Amniotic stem cell (primary cell): ENCODE measurements around the gene ST8SIA6.
"Not testable (repeated sequence)": the region's sequence is repeated elsewhere in the genome, so short reads cannot be mapped to it uniquely, and the experiment has no call there.

Source experiments
- DNase-seq: peaks from one replicate; lab custom pipeline; 2025; lab: John Stamatoyannopoulos, UW

ST8SIA6 gene

GRCh38 chr10:17454161-17455014 is at the start of gene ST8SIA6:
TSS of gene ST8SIA6 (minus strand) at chr10:17454595. CDS start at chr10:17454255, 340 bp downstream.
- DNase-seq: peak; percentile 11

- no peak for DNase-seq
Observed at GRCh38 chr10:17503795-17504194, 49.4 kb upstream of the ST8SIA6 start.

- no peak for DNase-seq
Observed at GRCh38 chr10:17502814-17503213, 48.4 kb upstream of the ST8SIA6 start.

GRCh38 chr10:17499014-17499413 is 44.6 kb upstream of the ST8SIA6 start:
- DNase-seq: not testable (repeated sequence)

DNA sequence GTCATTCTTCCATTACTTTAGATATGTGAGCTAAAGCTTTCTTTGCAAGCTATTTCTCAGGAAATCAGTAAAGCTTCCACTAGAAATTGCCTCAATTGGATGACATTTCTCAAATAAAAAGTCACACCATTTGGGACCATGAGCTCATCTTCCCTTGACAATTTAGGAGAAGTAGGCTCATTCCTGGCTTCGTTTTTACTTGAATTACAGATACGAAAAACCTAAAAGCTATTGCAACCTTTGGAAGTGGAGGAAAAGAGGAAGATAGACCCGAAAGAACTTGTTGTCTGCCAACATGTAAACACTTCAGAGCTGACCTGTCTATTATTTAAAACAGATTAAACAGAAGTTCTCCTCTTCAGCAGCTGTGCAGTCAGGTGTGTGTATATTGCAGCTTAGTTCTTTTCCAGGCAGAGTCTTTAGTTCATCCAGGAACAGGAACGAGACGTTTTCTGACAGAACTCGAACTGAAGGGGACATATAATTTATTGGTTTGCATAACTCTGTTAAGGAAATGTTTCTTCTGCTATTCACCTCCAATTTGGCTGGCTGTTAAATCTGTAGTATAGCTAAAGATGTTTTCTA is 43.1 kb upstream of the ST8SIA6 start:
- DNase-seq: no peak

- no peak for DNase-seq
Observed at GRCh38 chr10:17494626-17495260, 40.3 kb upstream of the ST8SIA6 start.

DNA sequence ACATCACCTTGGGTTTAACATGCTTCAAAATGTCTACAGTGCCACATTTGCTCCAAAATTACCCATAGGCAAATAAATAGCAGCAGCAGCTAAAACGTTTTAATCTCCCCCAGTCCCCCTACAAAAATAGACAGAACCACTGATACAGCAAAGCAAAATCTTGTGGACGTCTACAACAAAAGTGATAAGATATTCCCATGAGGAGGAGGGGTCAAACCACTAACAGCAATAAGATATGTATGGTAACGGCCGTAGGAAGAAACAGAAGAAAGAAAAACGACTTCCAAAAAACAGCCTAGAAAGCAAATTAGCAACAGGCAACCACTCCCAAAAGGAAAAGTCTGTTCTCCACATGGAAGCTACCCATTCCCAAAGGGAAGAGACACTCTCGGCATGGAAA is 34.5 kb upstream of the ST8SIA6 start:
- DNase-seq: no peak

- no peak for DNase-seq
Observed at GRCh38 chr10:17483079-17483478, 28.7 kb upstream of the ST8SIA6 start.

DNA sequence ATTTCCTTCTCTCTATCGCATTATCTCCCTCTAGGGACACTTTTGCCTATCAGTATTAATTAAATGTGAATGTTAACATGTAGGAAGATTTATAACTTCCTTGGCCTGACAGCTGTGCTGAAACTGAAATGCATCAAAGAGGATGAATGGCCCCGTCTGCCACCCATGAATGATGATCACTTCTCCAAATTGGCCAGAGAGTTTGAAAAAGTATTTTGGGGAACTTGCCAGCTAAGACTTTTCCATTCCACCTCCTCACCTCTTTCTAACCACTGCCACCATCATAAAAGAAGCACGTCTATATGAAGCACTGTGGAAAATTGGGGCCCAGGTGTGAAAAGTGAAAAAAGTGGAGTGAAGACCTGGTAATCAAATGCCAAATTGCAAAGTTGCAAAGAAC is 25.4 kb upstream of the ST8SIA6 start:
- no peak for DNase-seq

DNA sequence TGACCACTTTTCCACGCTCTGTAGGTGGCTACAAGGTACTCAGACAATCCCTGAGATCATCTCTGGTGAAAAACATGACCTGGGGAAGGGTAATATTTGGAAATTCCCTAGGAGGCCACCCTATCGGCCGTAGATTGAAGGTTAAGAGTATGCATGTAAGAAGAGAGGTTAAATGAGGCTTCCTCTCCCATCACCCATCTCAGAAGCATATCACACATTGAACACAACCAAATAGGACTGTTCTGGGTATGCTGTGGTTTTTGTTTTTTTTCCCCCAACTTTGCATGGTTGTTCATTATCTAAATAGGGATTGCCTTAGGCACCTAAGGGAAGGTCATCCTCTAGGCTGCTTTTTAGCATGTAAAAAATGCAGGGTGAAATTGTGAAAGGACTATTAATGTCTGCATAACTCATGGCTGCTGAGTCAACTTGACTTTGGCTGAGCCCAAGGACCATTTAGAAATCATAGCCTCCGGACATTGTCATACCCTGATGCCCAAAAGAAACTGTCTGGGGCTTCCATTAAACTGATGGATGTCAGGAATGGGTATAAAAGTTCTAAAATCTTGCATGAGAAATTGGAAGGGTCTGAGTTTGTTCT is 24.7 kb upstream of the ST8SIA6 start:
- no peak for DNase-seq

GRCh38 chr10:17476073-17476472 is 21.7 kb upstream of the ST8SIA6 start:
- no peak for DNase-seq

DNA sequence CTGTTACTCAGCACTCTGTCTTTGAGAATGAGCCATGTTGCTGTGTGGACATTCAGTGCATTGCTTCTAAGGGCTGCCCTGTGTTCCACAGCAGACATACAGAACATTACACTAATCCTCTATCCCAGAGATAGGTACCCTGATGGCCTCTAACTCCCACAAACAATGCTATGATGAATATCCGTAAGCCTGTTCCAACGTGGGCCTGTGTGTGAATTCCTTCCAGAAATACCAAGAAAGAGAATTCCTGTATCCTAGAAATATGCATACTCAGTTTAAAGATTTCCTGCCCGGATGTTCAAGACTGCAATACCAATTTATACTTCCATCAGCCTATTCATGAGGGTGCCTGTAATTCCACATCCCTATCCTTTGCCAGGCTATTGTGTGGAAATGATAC is 21.3 kb upstream of the ST8SIA6 start:
- no peak for DNase-seq

DNA sequence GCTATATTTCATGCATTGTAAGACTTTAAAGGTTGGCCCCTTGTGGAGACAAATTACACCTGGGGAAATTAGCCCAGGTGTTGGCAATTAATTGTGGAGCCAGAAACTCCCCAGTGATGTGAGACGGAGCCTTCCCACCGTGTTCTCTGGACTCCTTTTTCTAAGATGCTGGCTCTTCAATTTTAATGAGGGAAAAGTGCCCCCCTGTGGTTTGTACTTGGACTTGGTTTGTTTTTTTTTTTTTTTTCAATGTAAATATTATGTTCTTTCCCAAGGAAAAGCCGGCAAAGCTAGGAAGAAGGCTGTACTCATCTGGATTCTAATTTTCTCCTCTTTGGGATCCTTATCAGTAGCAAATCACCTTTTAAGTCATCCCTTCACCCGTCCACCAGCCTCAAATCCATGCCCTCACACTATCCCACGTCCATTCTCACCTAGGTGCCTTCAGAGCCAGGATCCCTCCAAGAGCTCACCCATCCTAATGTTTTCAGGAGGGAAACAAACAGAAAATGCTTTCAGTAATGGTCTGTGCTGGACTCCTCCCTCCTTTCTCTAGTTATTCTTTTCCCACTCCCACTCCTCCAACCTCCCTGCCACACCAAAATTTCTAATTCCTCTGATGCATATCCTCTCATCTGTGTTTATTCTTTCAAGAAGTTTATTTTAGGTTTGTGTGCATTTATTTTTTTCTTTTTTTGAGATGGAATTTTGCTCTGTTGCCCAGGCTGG is 20.4 kb upstream of the ST8SIA6 start:
- DNase-seq: peak; percentile 9

GRCh38 chr10:17473228-17473950 is 19.0 kb upstream of the ST8SIA6 start:
- no peak for DNase-seq

DNA sequence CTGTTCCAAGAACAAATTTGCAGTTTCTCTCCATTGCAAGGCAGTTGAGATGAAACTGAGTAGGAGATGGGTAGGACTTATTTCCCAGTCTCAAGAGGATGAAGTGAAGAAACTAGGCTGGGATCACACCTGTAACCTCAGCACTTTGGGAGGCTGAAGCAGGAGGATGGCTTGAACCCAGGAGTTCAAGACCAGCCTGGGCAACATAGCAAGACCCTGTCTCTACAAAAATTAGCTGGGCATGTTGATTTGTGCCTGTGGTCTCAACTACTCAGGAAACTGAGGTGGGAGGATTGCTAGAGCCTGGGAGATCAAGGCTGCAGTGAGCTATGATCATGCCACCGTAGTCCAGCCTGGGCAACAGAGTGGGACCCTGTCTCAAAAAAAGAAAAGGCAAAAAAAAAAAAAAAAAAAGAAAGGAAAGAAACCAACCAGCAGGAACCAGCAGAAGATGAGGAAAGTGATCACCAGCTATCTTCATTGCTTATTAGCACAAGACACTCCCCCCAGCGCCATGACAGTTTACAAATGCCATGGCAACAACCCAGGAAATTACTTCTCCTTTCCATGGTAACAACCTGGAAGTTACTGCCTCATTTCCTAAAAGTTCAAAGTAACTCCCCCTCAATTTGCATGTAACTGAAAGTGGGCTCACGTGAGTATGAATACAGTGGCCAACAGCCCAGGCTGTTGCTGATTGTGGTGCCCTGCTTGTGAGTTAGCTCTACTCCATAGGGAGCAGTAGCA is 18.3 kb upstream of the ST8SIA6 start:
- no peak for DNase-seq

DNA sequence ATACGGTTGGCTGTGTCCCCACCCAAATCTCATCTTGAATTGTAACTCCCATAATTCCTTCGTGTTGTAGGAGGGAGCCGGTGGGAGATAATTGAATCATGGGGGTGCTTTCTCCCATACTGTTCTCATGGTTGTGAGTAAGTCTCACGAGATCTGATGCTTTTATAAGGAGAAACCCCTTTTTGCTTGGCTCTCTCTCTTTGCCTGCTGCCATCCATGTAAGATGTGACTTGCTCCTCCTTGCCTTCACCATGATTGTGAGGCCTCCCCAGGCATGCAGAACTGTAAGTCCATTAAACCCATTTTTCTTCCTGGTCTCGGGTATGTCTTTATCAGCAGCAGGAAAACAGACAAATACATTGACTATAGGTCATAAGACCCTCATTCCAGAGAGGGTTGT is 15.9 kb upstream of the ST8SIA6 start:
- DNase-seq: no peak

- no peak for DNase-seq
Observed at GRCh38 chr10:17465328-17466125, 11.1 kb upstream of the ST8SIA6 start.

GRCh38 chr10:17464545-17464944 is 10.2 kb upstream of the ST8SIA6 start:
- no peak for DNase-seq

DNA sequence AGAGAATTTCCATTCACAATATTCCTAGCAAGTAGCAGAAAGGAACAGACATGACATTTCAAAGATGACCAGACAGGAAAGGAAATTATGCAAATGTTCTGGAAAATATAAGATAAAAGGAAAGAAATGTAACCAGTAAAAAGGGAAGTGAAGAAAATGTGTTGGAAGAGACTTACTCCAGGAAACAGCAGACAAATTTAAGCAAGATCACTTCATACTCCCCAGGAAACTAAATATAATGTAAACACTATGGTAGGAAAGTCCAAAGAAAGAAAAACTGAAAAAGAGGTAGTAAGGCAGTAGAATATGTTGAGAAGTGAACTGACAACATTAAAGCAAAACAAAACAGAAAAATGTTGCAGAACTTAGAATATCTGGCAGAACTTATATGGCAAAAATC is 6.4 kb upstream of the ST8SIA6 start:
- DNase-seq: no peak

DNA sequence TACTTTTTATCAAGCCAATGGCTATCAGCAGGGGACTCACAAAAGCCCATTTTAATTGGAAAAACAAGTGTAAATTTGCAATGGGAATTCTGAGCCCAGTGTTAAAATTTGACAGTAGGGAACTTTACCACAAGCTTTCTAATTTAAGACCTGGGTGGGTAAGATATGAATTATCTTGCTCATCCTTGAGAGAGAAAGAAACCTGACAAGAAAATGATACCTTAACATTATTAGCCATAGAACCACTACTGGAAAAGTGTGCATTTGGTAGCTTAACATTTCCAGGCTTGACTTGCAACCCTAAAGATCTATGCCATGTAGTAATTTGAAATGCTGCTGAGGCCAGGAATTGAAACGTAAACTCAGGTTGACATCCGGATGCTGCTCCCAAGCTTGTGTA is 2.7 kb upstream of the ST8SIA6 start:
- no peak for DNase-seq
